ENCODE results near the gene ZDHHC4. TPM values are rescaled to one million over a fixed set of nuclear protein-coding genes. Genes with fewer than 3 reads are reported as not detected.
A peak's percentile ranks its signal among the peaks of the same experiment; 100 is the strongest.

Gene ZDHHC4
- total RNA-seq, 4 donors from 2014 or later, result 22.2 to 37.3 (median 26.2) TPM

- Histone ChIP-seq H3K4me3 (no peak overlapping the region), H3K36me3 (no peaks in the 10 kb centered on the region), H3K9me3 (no peaks in the 10 kb centered on the region), H3K27ac (no peak overlapping the region), H3K4me1 (peaks cover 22% of the 10 kb centered on the region), H3K27me3 (peaks cover 72% of the 10 kb centered on the region)
- TF ChIP-seq CTCF (IDR thresholded peaks at IDR 0.05) (no peak), POLR2AphosphoS5 (IDR thresholded peaks at IDR 0.05) (no peak), EP300 (IDR thresholded peaks at IDR 0.05) (no peak), POLR2A (IDR thresholded peaks at IDR 0.05) (no peak)
- no peak for DNase-seq (ENCODE audit: low spot score in 2 of 2)
- WGBS, result 52% methylated on average over 13 of the region's 19 CpGs
Observed at GRCh38 chr7:6531492-6532279, 45.6 kb upstream of the ZDHHC4 start.

GRCh38 chr7:6532516-6532915, 44.7 kb upstream of the ZDHHC4 start:
- DNase-seq (ENCODE audit: low spot score in 2 of 2), result no peak
- Histone ChIP-seq H3K9me3 (no peaks in the 10 kb centered on the region), H3K4me1 (peaks cover 22% of the 10 kb centered on the region), H3K27ac (no peak overlapping the region), H3K36me3 (no peaks in the 10 kb centered on the region), H3K4me3 (no peak overlapping the region), H3K27me3 (peaks cover 72% of the 10 kb centered on the region)
- 20% methylated on average over 2 of the region's 7 CpGs for WGBS
- TF ChIP-seq POLR2AphosphoS5 (IDR thresholded peaks at IDR 0.05), result no peak
- TF ChIP-seq EP300 (IDR thresholded peaks at IDR 0.05), result no peak
- TF ChIP-seq CTCF (IDR thresholded peaks at IDR 0.05), result no peak
- TF ChIP-seq POLR2A (IDR thresholded peaks at IDR 0.05), result no peak

- H3K36me3 ChIP-seq, result no peaks in the 10 kb centered on the region
- peaks cover 73% of the 10 kb centered on the region for H3K27me3 ChIP-seq
- H3K4me1 ChIP-seq, result peaks cover 22% of the 10 kb centered on the region
- TF ChIP-seq POLR2AphosphoS5 (IDR thresholded peaks at IDR 0.05) (no peak), CTCF (IDR thresholded peaks at IDR 0.05) (no peak), POLR2A (IDR thresholded peaks at IDR 0.05) (no peak), EP300 (IDR thresholded peaks at IDR 0.05) (no peak)
- no peak overlapping the region for H3K27ac ChIP-seq
- WGBS, result 45% methylated on average over 12 of the region's 12 CpGs
- DNase-seq (ENCODE audit: low spot score in 2 of 2), result no peak
- no peaks in the 10 kb centered on the region for H3K9me3 ChIP-seq
- no peak overlapping the region for H3K4me3 ChIP-seq
Observed at GRCh38 chr7:6533893-6534495, 43.3 kb upstream of the ZDHHC4 start.

GRCh38 chr7:6536262-6537260, 40.7 kb upstream of the ZDHHC4 start:
- peaks cover 11% of the 10 kb centered on the region for H3K4me1 ChIP-seq
- H3K4me3 ChIP-seq, result peak overlapping the region; percentile 36
- DNase-seq (ENCODE audit: low spot score in 2 of 2), result no peak
- no peak for TF ChIP-seq POLR2AphosphoS5 (IDR thresholded peaks at IDR 0.05)
- no peak for TF ChIP-seq EP300 (IDR thresholded peaks at IDR 0.05)
- no peak for TF ChIP-seq CTCF (IDR thresholded peaks at IDR 0.05)
- no peak overlapping the region for H3K27ac ChIP-seq
- no peaks in the 10 kb centered on the region for H3K36me3 ChIP-seq
- H3K9me3 ChIP-seq, result no peaks in the 10 kb centered on the region
- WGBS, result under 1% methylated on average over 19 of the region's 56 CpGs
- H3K27me3 ChIP-seq, result peaks cover 60% of the 10 kb centered on the region
